GM23248 (cell line): ENCODE results near the gene OR7G2. TPM values are rescaled to one million over a fixed set of nuclear protein-coding genes. Genes with fewer than 3 reads are reported as not detected.

ENCODE experiments used
- DNase-seq: peaks from one replicate; pipeline ENCODE4 v3.0.0-alpha.2; 2015
- H2AFZ ChIP-seq: fragments of 200-600 bp; sonication (generic); 2 replicates; pipeline ENCODE4 v1.6.1; 2016; ENCODE audit warnings: antibody characterized with exemption
- H3F3A ChIP-seq: fragments of 200-600 bp; sonication (generic); 2 replicates; pipeline ENCODE4 v1.6.1; 2016; ENCODE audit warnings: mild to moderate bottlenecking, antibody characterized with exemption, mixed run types; ENCODE audit not compliant: insufficient read depth
- H3K27ac ChIP-seq: fragments of 200-600 bp; sonication (generic); 2 replicates; pipeline ENCODE4 v1.5.1; 2016; ENCODE audit warnings: mild to moderate bottlenecking
- H3K27me3 ChIP-seq: fragments of 200-600 bp; sonication (generic); replicated peaks from 2 replicates; pipeline ENCODE4 v1.6.1; 2016; ENCODE audit warnings: mild to moderate bottlenecking; ENCODE audit not compliant: insufficient read depth
- H3K36me3 ChIP-seq: fragments of 200-600 bp; sonication (generic); 2 replicates; pipeline ENCODE4 v1.6.1; 2016; ENCODE audit warnings: low read depth, mild to moderate bottlenecking
- H3K4me1 ChIP-seq: fragments of 200-600 bp; sonication (generic); 2 replicates; pipeline ENCODE4 v1.6.1; 2016; ENCODE audit warnings: mild to moderate bottlenecking; ENCODE audit not compliant: insufficient read depth
- H3K4me2 ChIP-seq: fragments of 200-600 bp; sonication (generic); one replicate; pipeline ENCODE4 v1.6.1; 2016; ENCODE audit warnings: mild to moderate bottlenecking; ENCODE audit not compliant: unreplicated experiment
- H3K4me3 ChIP-seq: fragments of 200-600 bp; sonication (generic); 2 replicates; pipeline ENCODE4 v1.5.1; 2016; ENCODE audit warnings: mild to moderate bottlenecking
- H3K79me2 ChIP-seq: fragments of 200-600 bp; sonication (generic); 2 replicates; pipeline ENCODE4 v1.6.1; 2016; ENCODE audit warnings: mild to moderate bottlenecking; ENCODE audit not compliant: insufficient read depth
- H3K9ac ChIP-seq: fragments of 200-600 bp; sonication (generic); 2 replicates; pipeline ENCODE4 v1.6.1; 2016; ENCODE audit warnings: mild to moderate bottlenecking
- H3K9me2 ChIP-seq: fragments of 200-600 bp; sonication (generic); 2 replicates; pipeline ENCODE4 v1.6.1; 2016; ENCODE audit warnings: mixed run types, mild to moderate bottlenecking, moderate library complexity; ENCODE audit not compliant: insufficient read depth
- H3K9me3 ChIP-seq: fragments of 200-600 bp; sonication (generic); one replicate; pipeline ENCODE4 v1.6.1; 2017; ENCODE audit warnings: low read depth
- H4K20me1 ChIP-seq: fragments of 200-600 bp; sonication (generic); 2 replicates; pipeline ENCODE4 v1.6.0; 2016; ENCODE audit not compliant: insufficient read depth
- EZH2 ChIP-seq: fragments of 200-600 bp; sonication (generic); IDR thresholded peaks from 2 replicates; pipeline ENCODE4 v1.6.1; 2018; ENCODE audit warnings: antibody characterized with exemption, mild to moderate bottlenecking; ENCODE audit not compliant: insufficient read depth, poor library complexity, severe bottlenecking
- EZH2phosphoT487 ChIP-seq: fragments of 200-600 bp; sonication (generic); IDR thresholded peaks from 2 replicates; pipeline ENCODE4 v1.6.1; 2018; ENCODE audit warnings: antibody characterized with exemption, moderate library complexity, mild to moderate bottlenecking, low read depth; ENCODE audit not compliant: insufficient read depth
- WGBS, 2 experiments: methylation state at CpG; one replicate each; pipeline ENCODE4 v1.1.6; 2015 to 2017; ENCODE audit warnings: low lambda C conversion rate in 2 of 2, low coverage in 1 of 2; ENCODE audit errors: missing lambda C conversion rate in 2 of 2; 5-methylcytosine and 5-hydroxymethylcytosine counted together
- in situ Hi-C: fragments of 300-500 bp; cut with MboI; formaldehyde crosslinking; loops from 2 replicates; pipeline ENCODE4 v1.15.0; 2020
- polyA plus RNA-seq: library from polyadenylated mRNA; unstranded; fragments of >200 nt; fragmentation: Nextera tagmentation; extraction: Ambion mirVana; gene quantifications from 2 replicates; pipeline ENCODE4 v1.2.1, GENCODE V29; 2016
- total RNA-seq: library from RNA; depleted of rRNA; stranded (reverse); fragments of >200 nt; shearing (Covaris generic); gene quantifications from 2 replicates; pipeline ENCODE4 v1.2.3, GENCODE V29; 2014

The OR7G2 gene
- total and polyA plus RNA-seq, 2 experiments from 2014 or later = not detected

- Histone ChIP-seq H3K79me2 (no peaks in the 10 kb centered on the region), H3K27me3 (no peaks in the 10 kb centered on the region), H3K4me3 (no peak overlapping the region), H3K27ac (no peak overlapping the region), H3K9me3 (no peaks in the 10 kb centered on the region), H3K9ac (no peak overlapping the region), H3K4me1 (no peaks in the 10 kb centered on the region), H3K36me3 (no peaks in the 10 kb centered on the region), H3K4me2 (no peak overlapping the region), H3K9me2 (no peaks in the 10 kb centered on the region), H3F3A (no peaks in the 10 kb centered on the region), H2AFZ (no peak overlapping the region), H4K20me1 (no peaks in the 10 kb centered on the region)
- peak; percentile 5 for DNase-seq
- 35 to 43% methylated on average over 3 of the region's 3 CpGs for WGBS, 2 experiments
- no peak for TF ChIP-seq EZH2phosphoT487
- no peak for TF ChIP-seq EZH2
- in situ Hi-C loops = no loop called here
These were observed 20.9 kb upstream of the OR7G2 start for GRCh38 chr19:9128171-9128570.

- Histone ChIP-seq H3K9ac (no peak within 1 kb of the TSS), H3F3A (no peaks in the 10 kb centered on the region), H3K36me3 (no peaks in the 10 kb centered on the region), H3K4me3 (no peak within 1 kb of the TSS), H2AFZ (no peak within 1 kb of the TSS), H3K4me1 (no peaks in the 10 kb centered on the region), H3K9me3 (no peaks in the 10 kb centered on the region), H3K79me2 (no peaks in the 10 kb centered on the region), H3K9me2 (no peaks in the 10 kb centered on the region), H3K27ac (no peak within 1 kb of the TSS), H3K4me2 (no peak within 1 kb of the TSS), H4K20me1 (no peaks in the 10 kb centered on the region), H3K27me3 (no peaks in the 10 kb centered on the region)
- 10% methylated on average over 1 of the region's 1 CpG; no CpG with 5 or more reads in 1 of the 2 experiments for WGBS, 2 experiments
- TF ChIP-seq EZH2 = no peak
- no peak for TF ChIP-seq EZH2phosphoT487
- DNase-seq = no peak
- in situ Hi-C loops = no loop called here
These were observed 19.7 kb upstream of the OR7G2 start, which contains the start of gene OR7G3 for GRCh38 chr19:9126900-9127405. TSS of gene OR7G3 (minus strand) at chr19:9126950. CDS start at chr19:9126950, 0 bp downstream.

GRCh38 chr19:9116547-9116946, 9.3 kb upstream of the OR7G2 start:
- Histone ChIP-seq H3K27ac (no peak overlapping the region), H3K4me1 (no peaks in the 10 kb centered on the region), H3K9me3 (no peaks in the 10 kb centered on the region), H4K20me1 (no peaks in the 10 kb centered on the region), H3K9me2 (no peaks in the 10 kb centered on the region), H3K27me3 (no peaks in the 10 kb centered on the region), H3K4me2 (no peak overlapping the region), H3K79me2 (no peaks in the 10 kb centered on the region), H3K4me3 (no peak overlapping the region), H2AFZ (no peak overlapping the region), H3K9ac (no peak overlapping the region), H3F3A (no peaks in the 10 kb centered on the region), H3K36me3 (no peaks in the 10 kb centered on the region)
- WGBS, 2 experiments = 26 to 31% methylated on average over 5 of the region's 5 CpGs
- in situ Hi-C loops = no loop called here
- TF ChIP-seq EZH2 (no peak), EZH2phosphoT487 (no peak)
- DNase-seq = no peak

GRCh38 chr19:9115307-9115813, 8.1 kb upstream of the OR7G2 start, which contains the start of gene OR7G1:
TSS of gene OR7G1 (minus strand) at chr19:9115763. CDS start at chr19:9115763, 0 bp downstream.
- H3K9me3 ChIP-seq = no peaks in the 10 kb centered on the region
- in situ Hi-C loops = no loop called here
- DNase-seq = no peak
- H3K9me2 ChIP-seq = no peaks in the 10 kb centered on the region
- no peaks in the 10 kb centered on the region for H3K4me1 ChIP-seq
- no peaks in the 10 kb centered on the region for H3K79me2 ChIP-seq
- H3K27me3 ChIP-seq = no peaks in the 10 kb centered on the region
- H3F3A ChIP-seq = no peaks in the 10 kb centered on the region
- TF ChIP-seq EZH2phosphoT487 = no peak
- TF ChIP-seq EZH2 = no peak
- no peak within 1 kb of the TSS for H3K27ac ChIP-seq
- no peak within 1 kb of the TSS for H3K4me3 ChIP-seq
- no peaks in the 10 kb centered on the region for H3K36me3 ChIP-seq
- no peak within 1 kb of the TSS for H3K4me2 ChIP-seq
- no peak within 1 kb of the TSS for H2AFZ ChIP-seq
- H3K9ac ChIP-seq = no peak within 1 kb of the TSS
- no peaks in the 10 kb centered on the region for H4K20me1 ChIP-seq
- WGBS, 2 experiments = 58 to 63% methylated on average over 2 of the region's 2 CpGs
